Common myeloid progenitor, CD34-positive (primary cell): ENCODE data around the gene CACNA1D.
"Not testable (repeated sequence)": the region's sequence is repeated elsewhere in the genome, so short reads cannot be mapped to it uniquely, and the experiment has no call there.

Experiments used
- CTCF ChIA-PET: fragments of 350-600 bp; sonication (Branson Sonifier 250); formaldehyde crosslinking; loops from one replicate; lab custom pipeline; 2021; ENCODE audit warnings: antibody characterized with exemption; lab: Charles Lee
- POLR2A ChIA-PET: fragments of 350-600 bp; sonication (Branson Sonifier 250); formaldehyde crosslinking; loops from one replicate; lab custom pipeline; 2021; ENCODE audit warnings: antibody characterized with exemption; lab: Charles Lee
- DNase-seq, 3 donors: peaks; one replicate each; pipeline versions ENCODE4 v3.0.0 to v3.0.0-alpha.2; 2013
- H3K27ac ChIP-seq, 2 experiments: 1 replicate in 1 of 2; 2 replicates in 1 of 2; pipeline ENCODE4 v1.7.0; 2013; ENCODE audit warnings: inconsistent platforms in 2 of 2, low read length in 2 of 2, mild to moderate bottlenecking in 2 of 2, low read depth in 1 of 2, moderate library complexity in 1 of 2; ENCODE audit not compliant: severe bottlenecking in 2 of 2, insufficient read depth in 1 of 2, poor library complexity in 1 of 2
- H3K27me3 ChIP-seq, 5 experiments: replicated peaks in 2 of 5; 1 replicate in 3 of 5; 2 replicates in 2 of 5; pipeline versions ENCODE4 v1.6.1 to v1.7.0; 2013; ENCODE audit warnings: low read length in 4 of 5, mild to moderate bottlenecking in 2 of 5, moderate library complexity in 2 of 5, inconsistent platforms in 1 of 5; ENCODE audit not compliant: insufficient read depth in 5 of 5, control insufficient read depth in 4 of 5
- H3K36me3 ChIP-seq, 4 experiments: 1 replicate in 2 of 4; 2 replicates in 2 of 4; pipeline versions ENCODE4 v1.6.1 to v1.7.0; 2013; ENCODE audit warnings: low read length in 3 of 4, control low read depth in 1 of 4, mild to moderate bottlenecking in 1 of 4; ENCODE audit not compliant: control insufficient read depth in 4 of 4, insufficient read depth in 4 of 4
- H3K4me1 ChIP-seq, 4 experiments: 1 replicate in 3 of 4; 2 replicates in 1 of 4; pipeline versions ENCODE4 v1.6.1 to v1.7.1; 2013; ENCODE audit warnings: low read length in 3 of 4, mild to moderate bottlenecking in 3 of 4, control low read depth in 1 of 4, inconsistent platforms in 1 of 4, moderate library complexity in 1 of 4; ENCODE audit not compliant: control insufficient read depth in 4 of 4, insufficient read depth in 4 of 4; ENCODE audit errors: control extremely low read depth in 1 of 4
- H3K4me3 ChIP-seq, 7 experiments: 1 replicate in 4 of 7; 2 replicates in 3 of 7; pipeline versions ENCODE4 v1.5.1 to v1.7.0; 2013; ENCODE audit warnings: mild to moderate bottlenecking in 7 of 7, low read length in 6 of 7, moderate library complexity in 6 of 7, inconsistent platforms in 2 of 7, low read depth in 2 of 7, control low read depth in 1 of 7; ENCODE audit not compliant: insufficient read depth in 4 of 7, control insufficient read depth in 1 of 7; ENCODE audit errors: extremely low read depth in 1 of 7
- H3K9me3 ChIP-seq, 5 experiments: 1 replicate in 4 of 5; 2 replicates in 1 of 5; pipeline versions ENCODE4 v1.6.1 to v1.7.1; 2013; ENCODE audit warnings: low read length in 4 of 5, mild to moderate bottlenecking in 2 of 5, inconsistent platforms in 1 of 5, low read depth in 1 of 5, moderate library complexity in 1 of 5; ENCODE audit not compliant: control insufficient read depth in 4 of 5, insufficient read depth in 2 of 5; ENCODE audit errors: control extremely low read depth in 1 of 5
- WGBS: methylation state at CpG from one replicate; pipeline ENCODE4 v1.1.5; 2013; ENCODE audit not compliant: insufficient coverage; 5-methylcytosine and 5-hydroxymethylcytosine counted together

Gene CACNA1D

DNA sequence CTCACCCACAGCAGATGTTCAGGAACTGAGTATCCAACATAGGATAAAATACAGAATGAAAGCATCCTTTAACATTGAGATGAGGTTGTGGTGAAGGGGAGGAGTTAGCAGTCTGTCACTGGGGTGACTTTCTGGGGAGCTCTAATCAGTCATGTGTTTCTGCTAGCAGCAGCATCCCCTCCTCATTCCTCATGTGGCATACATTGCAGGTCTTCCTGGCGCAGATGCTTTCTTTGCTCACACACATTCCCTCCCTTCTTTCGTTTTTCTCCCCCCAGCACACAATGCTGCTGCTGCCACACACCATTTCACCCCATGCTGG is 135.0 kb downstream of the CACNA1D start:
- no peak for DNase-seq
- H3K27me3 ChIP-seq, result peaks cover 0 to 13% (median 6%) of the 10 kb centered on the region in 5 experiments
- ChIA-PET CTCF (no interaction called here), POLR2A (no interaction called here)
- peaks cover 0 to 9% (median 0%) of the 10 kb centered on the region in 5 experiments for H3K9me3 ChIP-seq
- no peak overlapping the region for H3K4me3 ChIP-seq
- no peaks in the 10 kb centered on the region for H3K36me3 ChIP-seq
- H3K27ac ChIP-seq, result no peak overlapping the region
- 87% methylated on average over 2 of the region's 2 CpGs for WGBS
- H3K4me1 ChIP-seq, result no peaks in the 10 kb centered on the region

DNA sequence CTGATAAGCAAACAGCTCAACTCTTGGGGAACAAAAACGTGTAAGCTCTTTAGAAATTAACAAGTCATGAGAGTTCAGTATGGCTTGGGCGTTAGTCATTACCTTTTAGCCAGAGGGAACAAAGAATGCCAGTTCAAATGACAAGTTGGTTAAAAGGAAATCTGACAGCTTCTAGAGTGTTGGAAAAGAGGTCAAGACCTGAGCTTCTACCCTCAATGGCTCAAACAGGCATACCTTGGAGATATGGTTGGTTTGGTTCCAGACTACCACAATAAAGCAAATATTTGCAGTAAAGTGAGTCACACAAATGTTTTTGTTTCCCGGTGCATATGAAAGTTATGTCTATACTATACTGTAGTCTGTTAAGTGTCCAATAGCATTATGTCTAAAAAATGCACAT is 136.1 kb downstream of the CACNA1D start:
- DNase-seq, result no peak
- Histone ChIP-seq H3K9me3 (peaks cover 0 to 9% (median 0%) of the 10 kb centered on the region in 5 experiments), H3K36me3 (no peaks in the 10 kb centered on the region), H3K27ac (no peak overlapping the region), H3K4me3 (no peak overlapping the region), H3K27me3 (peaks cover 0 to 19% (median 6%) of the 10 kb centered on the region in 5 experiments), H3K4me1 (no peaks in the 10 kb centered on the region)
- WGBS, result 100% methylated on average over 2 of the region's 3 CpGs
- ChIA-PET POLR2A (no interaction called here), CTCF (no interaction called here)

DNA sequence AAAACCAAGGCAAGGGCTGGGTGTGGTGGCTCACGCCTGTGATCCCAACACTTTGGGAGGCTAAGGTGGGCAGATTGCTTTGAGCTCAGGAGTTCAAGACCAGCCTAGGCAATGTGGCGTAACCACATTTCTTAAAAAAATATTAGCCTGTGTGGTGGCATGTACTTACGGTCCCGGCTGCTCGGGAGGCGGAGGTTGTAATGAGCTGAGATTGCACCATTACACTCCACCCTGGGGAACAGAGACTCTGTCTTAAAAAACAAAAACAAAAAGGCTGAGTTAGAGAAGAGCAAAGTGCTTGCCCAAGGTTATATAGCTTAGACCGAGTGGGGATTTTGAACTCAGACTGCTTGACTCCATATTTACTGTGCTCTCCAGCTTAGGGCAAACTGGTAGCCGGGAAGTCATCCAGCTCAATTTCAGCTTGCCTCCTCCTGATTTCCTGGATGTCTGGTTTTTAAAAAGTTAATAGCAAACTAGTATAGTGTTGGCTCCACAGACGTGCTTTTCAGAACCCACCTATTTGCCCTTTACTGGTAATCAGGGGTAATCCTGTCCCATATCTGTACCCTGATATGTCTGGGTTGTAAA is 138.9 kb downstream of the CACNA1D start:
- Histone ChIP-seq H3K27me3 (peaks cover 0 to 19% (median 7%) of the 10 kb centered on the region in 5 experiments), H3K9me3 (peaks cover 0 to 9% (median 0%) of the 10 kb centered on the region in 5 experiments), H3K4me3 (no peak overlapping the region), H3K27ac (no peak overlapping the region), H3K4me1 (no peaks in the 10 kb centered on the region), H3K36me3 (no peaks in the 10 kb centered on the region)
- WGBS, result 95% methylated on average over 4 of the region's 9 CpGs
- DNase-seq, result no peak
- ChIA-PET CTCF (interaction anchor here (0.8 to 1.5 kb wide), 2 partner anchors 10 to 11 kb away, joined by 3 to 4 read pairs; no protein-coding TSS in a partner anchor), POLR2A (no interaction called here)

DNA sequence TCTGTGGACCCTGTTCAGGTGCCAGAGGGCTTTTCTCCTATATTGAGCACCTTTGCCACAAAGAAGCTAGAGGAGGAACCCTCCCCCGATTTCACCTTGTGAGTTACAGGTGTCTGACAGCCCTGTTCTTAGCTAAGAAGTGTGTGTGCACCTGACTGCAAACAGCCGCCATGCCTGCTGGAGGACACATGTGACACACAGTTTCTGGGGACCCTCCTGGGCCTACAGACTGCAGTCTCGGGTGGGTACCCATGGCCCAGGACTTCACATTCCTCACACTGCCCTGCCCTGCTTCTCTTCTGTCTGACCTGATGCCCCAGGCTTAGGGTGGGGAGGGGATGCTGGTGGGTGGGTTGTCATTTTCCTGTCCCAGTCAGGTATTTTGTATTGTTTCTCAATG is 140.6 kb downstream of the CACNA1D start:
- POLR2A ChIA-PET, result no interaction called here
- no peak overlapping the region for H3K4me3 ChIP-seq
- 100% methylated on average over 2 of the region's 3 CpGs for WGBS
- no peaks in the 10 kb centered on the region for H3K4me1 ChIP-seq
- peaks cover 0 to 9% (median 0%) of the 10 kb centered on the region in 5 experiments for H3K9me3 ChIP-seq
- DNase-seq, result no peak
- no peaks in the 10 kb centered on the region for H3K36me3 ChIP-seq
- no peak overlapping the region for H3K27ac ChIP-seq
- CTCF ChIA-PET, result no interaction called here
- H3K27me3 ChIP-seq, result peaks cover 0 to 19% (median 7%) of the 10 kb centered on the region in 5 experiments

DNA sequence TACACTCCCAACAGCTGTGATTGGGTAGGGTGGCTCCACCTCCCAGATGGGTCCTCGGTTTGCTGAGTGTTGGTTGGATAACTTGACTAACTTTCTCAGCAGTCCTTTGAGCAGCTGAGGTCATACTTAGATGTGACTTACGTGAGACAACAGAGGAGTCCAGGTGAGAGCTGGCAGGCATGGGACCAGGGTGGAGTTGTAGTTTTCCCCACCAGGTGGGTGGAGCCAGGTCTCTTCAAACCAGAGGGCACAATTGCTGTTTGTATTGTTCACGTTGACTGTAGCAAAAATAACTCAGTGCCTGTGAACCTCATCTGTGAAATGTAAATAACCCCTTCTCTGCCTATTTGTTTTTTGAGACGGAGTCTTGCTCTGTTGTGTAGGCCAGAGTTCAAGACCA is 144.4 kb downstream of the CACNA1D start:
- CTCF ChIA-PET, H3K27ac ChIP-seq, H3K36me3 ChIP-seq, H3K4me3 ChIP-seq, DNase-seq, POLR2A ChIA-PET, H3K9me3 ChIP-seq, H3K4me1 ChIP-seq: not testable (repeated sequence)
- 92% methylated on average over 3 of the region's 4 CpGs for WGBS
- peaks cover 0 to 19% (median 5%) of the 10 kb centered on the region in 5 experiments for H3K27me3 ChIP-seq

DNA sequence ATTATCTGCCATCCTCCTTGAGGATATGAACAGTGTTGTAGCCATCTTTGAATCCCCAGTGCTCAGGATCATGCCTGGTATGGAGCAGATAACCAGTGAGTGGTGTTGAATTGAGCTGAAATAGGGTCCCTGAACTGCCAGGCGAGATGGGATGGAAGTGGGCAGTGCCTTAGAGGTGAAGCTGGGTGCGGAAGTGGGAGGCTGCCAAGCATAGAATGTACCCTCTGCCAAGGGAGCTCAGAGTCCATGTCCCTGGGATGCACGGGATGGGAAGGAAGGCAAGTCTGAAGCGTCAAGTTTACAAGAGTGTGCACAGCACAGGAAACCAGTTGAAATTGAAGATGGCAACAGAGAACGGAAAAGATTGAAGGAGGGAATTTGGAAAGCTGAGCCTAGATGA is 147.0 kb downstream of the CACNA1D start:
- ChIA-PET CTCF (interaction anchor here (0.8 to 1.0 kb wide), 2 partner anchors 11 to 14 kb away, joined by 3 read pairs; no protein-coding TSS in a partner anchor), POLR2A (no interaction called here)
- peaks cover 0 to 2% (median 0%) of the 10 kb centered on the region in 5 experiments for H3K27me3 ChIP-seq
- no peak overlapping the region for H3K27ac ChIP-seq
- WGBS, result 96% methylated on average over 4 of the region's 5 CpGs
- H3K4me1 ChIP-seq, result no peaks in the 10 kb centered on the region
- no peaks in the 10 kb centered on the region for H3K36me3 ChIP-seq
- no peaks in the 10 kb centered on the region for H3K9me3 ChIP-seq
- no peak for DNase-seq
- H3K4me3 ChIP-seq, result no peak overlapping the region

DNA sequence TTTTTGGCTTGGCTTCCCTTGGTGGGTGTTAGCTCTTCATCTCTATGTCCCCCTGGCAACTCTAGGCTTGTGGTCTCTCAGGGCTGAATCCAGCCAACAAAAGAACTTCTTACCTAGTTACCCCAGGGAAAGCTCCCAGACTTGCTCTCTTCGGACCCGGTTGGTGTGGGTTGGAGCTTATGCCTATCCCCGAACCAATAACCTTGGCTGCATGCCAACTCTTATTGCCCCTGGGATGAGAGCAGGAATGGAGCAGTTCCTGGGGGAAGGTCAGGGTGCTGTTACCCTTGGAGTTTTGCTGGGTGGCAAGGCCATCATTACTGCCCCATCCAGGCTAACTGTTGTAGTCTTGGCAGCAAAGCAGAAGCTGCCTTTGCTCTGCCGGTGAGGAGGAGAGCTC is 147.8 kb downstream of the CACNA1D start:
- DNase-seq, result no peak
- H3K4me1 ChIP-seq, result no peaks in the 10 kb centered on the region
- CTCF ChIA-PET, result no interaction called here
- no peaks in the 10 kb centered on the region for H3K36me3 ChIP-seq
- no peak overlapping the region for H3K27ac ChIP-seq
- no peaks in the 10 kb centered on the region for H3K9me3 ChIP-seq
- POLR2A ChIA-PET, result no interaction called here
- no peak overlapping the region for H3K4me3 ChIP-seq
- peaks cover 0 to 2% (median 0%) of the 10 kb centered on the region in 5 experiments for H3K27me3 ChIP-seq
- WGBS, result 100% methylated on average over 3 of the region's 4 CpGs
